Uterus (tissue), 2 donors: ENCODE measurements around the gene CKAP4.

Experiments
- POLR2A ChIP-seq, 2 donors: fragments of 450-650 bp; IDR thresholded peaks; one replicate each; pipeline ENCODE4 v1.6.1; 2016; ENCODE audit warnings: antibody characterized with exemption in 2 of 2, mild to moderate bottlenecking in 1 of 2, moderate library complexity in 1 of 2
- TF ChIP-seq, protein P1 (sequence below), 4 experiments: fragments of 200-600 bp in 2 of 4; fragments of 450-650 bp in 2 of 4; sonication (generic) in 2 of 4; IDR thresholded peaks; one replicate each; pipeline ENCODE4 v1.5.1; 2016 to 2019; ENCODE audit warnings: antibody characterized with exemption in 4 of 4, mild to moderate bottlenecking in 2 of 4, moderate library complexity in 1 of 4

DNA sequence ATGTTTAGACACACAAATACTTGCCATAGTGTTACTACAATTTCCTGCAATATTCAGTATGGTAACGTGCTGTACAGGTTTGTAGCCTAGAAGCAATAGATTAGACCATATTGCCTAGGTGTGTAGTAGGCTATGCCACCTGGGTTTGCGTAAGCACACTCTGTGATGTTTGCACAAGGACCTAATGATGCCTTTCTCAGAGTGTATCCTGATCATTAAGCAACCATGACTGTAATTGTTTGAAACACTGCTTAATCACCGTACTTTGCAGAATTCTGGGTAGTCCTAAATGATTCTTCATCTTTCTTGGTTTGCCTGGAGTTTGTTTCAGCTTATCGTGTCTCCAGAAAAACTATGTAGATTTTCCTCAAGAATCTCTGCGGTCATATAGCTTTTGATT lies 43.5 kb upstream of the CKAP4 start:
- TF ChIP-seq, protein P1, sequence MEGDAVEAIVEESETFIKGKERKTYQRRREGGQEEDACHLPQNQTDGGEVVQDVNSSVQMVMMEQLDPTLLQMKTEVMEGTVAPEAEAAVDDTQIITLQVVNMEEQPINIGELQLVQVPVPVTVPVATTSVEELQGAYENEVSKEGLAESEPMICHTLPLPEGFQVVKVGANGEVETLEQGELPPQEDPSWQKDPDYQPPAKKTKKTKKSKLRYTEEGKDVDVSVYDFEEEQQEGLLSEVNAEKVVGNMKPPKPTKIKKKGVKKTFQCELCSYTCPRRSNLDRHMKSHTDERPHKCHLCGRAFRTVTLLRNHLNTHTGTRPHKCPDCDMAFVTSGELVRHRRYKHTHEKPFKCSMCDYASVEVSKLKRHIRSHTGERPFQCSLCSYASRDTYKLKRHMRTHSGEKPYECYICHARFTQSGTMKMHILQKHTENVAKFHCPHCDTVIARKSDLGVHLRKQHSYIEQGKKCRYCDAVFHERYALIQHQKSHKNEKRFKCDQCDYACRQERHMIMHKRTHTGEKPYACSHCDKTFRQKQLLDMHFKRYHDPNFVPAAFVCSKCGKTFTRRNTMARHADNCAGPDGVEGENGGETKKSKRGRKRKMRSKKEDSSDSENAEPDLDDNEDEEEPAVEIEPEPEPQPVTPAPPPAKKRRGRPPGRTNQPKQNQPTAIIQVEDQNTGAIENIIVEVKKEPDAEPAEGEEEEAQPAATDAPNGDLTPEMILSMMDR (IDR thresholded peaks at IDR 0.05): no peak
- TF ChIP-seq POLR2A (IDR thresholded peaks at IDR 0.05): no peak
